Fibroblast of the conjunctiva (primary cell): ENCODE results near the gene CAMKMT.

ENCODE experiments used
- DNase-seq: peaks from one replicate; pipeline ENCODE4 v3.0.0-alpha.2; 2010; ENCODE audit warnings: low read depth

Gene CAMKMT

DNA sequence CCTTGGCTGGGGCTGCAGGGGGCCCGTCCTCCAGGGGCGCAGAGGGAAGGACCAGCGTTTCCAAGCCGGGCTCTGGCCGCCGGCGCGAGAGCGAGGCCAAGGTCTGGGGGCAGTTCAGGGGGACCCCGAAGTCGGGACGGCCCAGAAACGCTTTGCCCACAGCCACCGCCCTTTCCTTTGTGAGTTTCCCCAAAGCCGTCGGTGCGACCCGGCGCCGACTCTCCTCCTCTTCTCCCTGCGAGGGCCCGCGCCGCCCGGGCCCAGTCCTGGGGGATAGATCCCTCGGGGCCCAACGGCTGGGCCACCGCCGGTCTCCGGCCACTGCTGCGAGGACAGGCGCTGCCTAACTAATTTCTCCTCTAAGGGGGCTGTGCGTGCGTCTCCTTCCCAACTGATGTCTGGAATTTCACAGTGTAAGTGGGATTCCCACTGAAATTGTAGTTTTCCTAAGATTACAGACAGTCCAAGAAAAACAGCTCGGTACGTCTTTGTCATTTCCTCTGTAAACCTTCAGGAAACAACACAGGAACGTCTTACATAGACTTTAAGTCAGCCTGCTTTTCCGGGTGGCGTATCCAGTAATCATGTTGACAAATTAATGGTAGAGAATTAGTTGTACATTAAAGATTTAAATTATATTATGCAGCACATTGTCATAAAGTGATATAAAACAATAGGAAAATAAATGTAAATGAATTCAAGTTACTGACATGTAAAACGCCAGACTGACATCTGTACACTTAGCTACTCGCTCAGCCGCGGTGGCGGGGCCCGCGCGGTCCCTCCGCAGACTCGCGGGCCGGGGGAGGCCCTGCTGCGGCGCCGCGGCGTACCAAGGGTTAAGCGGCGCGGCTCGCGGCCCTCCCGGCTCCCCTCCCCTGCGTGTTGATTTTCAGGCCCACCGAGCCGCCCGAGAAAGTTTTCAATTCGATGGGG is 440.4 kb downstream of the CAMKMT start:
- no peak for DNase-seq

DNA sequence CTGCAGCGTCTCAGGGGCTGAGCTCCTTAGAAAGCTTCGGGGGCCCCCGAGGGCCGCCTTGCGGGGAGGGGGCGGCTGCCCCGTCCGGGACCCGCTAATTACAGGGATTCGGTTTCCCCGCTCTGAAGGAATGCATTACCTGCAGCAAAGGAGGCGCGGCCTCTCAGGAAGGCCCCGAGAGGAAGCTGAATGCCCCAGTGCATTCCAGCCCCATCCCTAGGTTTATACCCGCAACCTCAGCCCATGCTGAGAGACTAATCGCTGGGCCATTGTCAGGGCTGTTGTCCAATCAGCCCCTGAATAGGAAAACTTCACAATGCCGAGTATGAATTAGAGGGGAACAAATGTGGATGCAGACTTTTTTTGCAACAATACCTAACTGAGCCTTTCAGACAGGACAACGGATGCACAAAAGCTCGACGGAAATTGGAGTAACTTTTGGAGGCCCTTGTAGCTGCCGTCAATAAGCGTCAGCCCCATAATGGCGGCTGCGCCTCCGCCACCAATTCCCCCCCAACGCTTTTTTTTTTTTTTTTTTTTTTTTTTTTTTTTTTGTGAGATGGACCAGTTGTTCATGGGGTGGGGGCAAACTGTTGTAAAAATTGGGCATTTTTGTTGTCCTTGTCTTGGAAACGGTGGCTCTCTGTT is 441.2 kb downstream of the CAMKMT start:
- no peak for DNase-seq

GRCh38 chr2:44804406-44805265 is 442.9 kb downstream of the CAMKMT start:
- DNase-seq = no peak

DNA sequence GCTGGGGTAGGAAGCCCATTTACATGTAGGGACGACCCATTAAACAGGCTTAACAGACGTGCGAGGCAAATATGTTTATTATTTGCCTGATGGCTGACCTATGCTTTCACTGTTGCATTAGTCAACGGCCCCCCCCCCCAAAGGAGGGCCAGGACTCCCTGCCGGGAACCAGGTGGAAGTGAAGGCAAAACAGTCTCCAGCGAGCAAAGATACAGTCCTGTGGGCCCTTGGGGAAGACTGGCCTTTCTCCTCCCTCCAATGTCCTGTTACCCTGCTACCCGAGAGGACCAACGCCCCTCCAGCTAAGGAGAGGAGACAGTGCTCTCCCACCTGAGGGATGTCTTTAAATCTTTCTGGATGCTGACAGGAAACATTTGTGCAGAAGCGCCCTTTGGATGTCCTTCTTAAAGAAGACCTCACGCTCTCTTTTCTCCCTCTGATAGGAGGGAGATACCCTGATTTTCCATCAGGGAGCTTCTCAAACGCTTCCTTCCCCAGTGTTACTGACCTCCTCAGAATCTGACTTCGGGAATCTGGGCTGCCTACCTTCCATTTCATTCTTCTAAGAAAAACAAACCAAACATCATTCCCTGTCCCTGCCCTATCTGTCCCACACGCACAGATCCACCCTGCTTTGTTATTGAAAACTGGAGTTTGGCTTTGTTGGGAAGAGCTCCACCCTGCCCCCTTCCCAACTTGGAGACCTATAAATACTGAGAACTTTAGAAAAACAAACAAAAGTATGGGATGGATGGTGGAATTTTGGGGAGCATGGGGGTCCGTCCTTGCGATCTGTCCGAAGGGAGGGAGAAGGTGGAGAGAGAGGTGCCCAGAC is 443.9 kb downstream of the CAMKMT start:
- DNase-seq = no peak

DNA sequence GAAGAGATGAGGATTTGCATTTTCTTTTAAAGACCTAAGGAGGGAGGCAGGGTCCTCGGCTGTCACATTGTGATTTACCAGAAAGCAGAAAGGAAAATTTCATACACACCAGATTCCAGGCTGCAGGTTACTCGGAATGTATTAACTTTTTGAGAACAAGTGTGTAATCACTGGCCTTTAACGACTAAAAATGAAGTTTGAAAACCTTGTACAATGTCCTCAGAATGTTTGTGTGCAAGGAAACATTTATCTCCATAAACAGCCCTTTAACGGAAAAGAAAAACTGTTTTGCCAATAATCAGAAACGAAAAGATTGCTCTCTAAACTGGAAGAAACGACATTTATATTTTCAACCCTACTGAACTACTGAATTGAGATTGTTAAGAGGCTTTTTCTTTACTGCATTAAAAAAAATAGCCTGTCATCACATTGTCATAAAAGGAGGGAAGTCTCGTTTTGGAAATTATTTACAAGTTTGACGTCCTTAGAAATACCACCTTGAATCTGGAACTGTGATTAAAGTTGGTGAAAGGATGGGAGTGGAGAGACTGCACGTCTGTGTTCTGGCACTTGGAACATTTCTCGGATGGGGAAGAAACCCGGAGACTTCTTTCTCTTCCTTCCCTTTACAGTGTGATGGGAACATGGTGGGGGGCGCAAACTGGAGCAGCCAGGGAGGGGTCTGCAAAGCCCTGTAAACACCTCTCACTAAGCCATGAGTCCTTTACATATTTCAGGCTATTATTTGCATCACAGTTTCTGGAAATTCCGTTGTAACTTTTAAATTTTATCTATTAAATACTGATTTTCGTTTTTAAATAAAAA is 445.7 kb downstream of the CAMKMT start:
- DNase-seq = no peak

DNA sequence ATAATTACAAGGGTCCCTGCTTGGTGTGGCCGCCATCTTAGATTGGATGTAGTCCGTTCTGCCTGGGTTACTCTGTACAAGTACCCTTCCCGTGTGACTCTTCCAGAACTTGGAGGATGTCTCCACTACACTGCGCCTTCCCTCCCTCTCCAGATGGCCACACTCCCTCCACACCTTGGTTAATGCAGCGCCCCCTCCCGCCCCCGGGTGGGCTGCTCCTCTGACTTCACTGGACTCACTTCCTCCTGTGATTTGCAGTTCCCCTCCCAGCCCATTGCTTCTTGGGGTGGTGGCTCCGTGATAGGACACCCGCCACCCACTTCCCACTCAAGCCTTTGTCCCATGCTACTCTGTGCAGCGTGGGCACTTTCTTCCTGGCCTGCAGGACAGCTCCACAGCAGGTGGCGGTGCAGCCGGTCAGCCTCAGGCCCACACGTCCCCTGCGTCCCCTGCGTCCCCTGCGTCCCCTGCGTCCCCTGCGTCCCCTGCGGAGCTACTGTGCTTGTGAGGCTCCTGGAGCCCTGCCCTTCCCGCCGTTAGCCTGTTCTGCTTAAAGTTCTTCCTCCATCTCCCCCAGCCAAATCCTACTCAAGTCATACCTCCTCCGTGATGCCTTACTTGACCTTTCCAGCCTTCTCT is 449.3 kb downstream of the CAMKMT start:
- no peak for DNase-seq

- no peak for DNase-seq
Observed at GRCh38 chr2:44813165-44813564, 451.4 kb downstream of the CAMKMT start.

DNA sequence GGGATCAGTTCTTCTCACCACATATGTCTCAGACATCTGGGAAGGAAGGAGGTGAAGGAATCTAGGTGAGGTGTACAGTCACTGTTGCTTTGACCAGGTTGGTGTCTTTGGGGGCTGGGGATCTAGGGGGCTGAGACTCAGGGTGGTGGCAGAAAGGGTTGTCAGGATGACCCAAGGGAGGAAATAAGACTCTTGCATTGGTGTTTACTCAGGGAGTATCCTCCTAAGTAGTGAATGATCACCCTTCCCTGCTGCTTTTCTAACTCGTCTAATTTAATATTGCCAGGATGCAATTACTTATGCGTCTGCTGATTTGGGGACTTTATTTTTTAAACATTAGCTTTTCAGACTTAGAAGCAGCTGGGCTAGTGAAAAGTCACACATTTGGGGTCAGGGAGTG is 451.9 kb downstream of the CAMKMT start:
- no peak for DNase-seq

GRCh38 chr2:44817256-44817655 is 455.5 kb downstream of the CAMKMT start:
- DNase-seq = no peak

- DNase-seq = no peak
Observed at GRCh38 chr2:44817673-44818335, 456.1 kb downstream of the CAMKMT start.

- DNase-seq = no peak
Observed at GRCh38 chr2:44819061-44819460, 457.3 kb downstream of the CAMKMT start.

DNA sequence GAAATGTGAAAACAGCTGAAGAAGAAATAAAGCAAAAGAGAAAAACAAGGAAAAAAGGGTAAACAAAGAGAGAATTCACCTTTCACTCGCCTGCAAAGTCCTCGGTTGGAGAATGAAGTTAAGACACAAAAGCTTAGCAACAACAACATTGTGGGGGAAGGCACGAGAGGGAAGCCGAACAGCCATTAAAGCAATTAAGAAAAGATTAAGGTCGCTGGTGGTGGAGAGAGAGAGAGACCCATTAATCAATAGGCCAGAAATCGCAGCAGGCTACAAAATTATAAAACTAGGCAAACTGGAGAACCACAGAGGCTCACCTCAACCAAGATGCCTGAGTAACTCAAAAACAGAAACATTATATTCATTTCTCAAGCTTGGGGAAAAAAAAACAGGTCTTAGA is 459.8 kb downstream of the CAMKMT start:
- DNase-seq = no peak

DNA sequence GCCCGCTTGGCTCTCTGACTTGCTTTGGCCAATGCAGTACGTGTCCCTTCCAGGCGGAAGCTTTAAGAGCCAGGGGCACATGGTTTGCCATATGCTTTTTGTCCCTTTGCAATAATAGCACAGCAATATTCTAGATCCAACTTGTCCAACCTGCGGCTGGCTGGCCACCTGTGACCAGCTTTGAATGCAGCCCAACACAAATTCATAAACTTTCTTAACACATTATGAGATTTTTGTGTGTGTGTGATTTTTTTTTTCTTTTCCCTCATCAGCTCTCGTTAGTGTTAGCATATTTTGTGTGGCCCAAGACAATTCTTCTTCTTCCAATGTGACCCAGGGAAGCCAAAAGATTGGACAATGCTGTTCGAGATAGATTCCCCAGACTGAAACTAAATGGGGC is 460.4 kb downstream of the CAMKMT start:
- DNase-seq = no peak
